NCI-H2196 (cell line): ENCODE results near the gene HECTD1.

Experiments
- DNase-seq: peaks from one replicate; lab custom pipeline; 2025; ENCODE audit not compliant: unreplicated experiment; lab: John Stamatoyannopoulos, UW

The HECTD1 gene

DNA sequence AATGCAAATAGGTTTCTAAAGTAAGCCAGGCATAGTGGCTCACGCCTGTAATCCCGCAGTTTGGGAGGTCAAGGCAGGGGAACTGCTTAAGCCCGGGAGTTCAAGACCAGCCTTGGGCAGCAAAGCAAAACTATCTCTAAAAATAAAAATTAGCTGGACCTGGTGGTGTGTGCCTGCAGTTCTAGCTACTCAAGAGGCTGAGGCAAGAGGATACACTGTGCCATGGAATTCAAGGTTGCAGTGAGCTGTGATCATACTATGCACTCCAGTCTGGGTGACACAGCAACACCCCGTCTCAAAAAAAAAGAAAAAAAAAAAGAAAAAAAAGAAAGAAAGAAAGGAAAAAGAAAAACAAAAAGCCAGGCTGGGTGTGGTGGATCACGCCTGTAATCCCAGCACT is 46.3 kb downstream of the HECTD1 start:
- no peak for DNase-seq

DNA sequence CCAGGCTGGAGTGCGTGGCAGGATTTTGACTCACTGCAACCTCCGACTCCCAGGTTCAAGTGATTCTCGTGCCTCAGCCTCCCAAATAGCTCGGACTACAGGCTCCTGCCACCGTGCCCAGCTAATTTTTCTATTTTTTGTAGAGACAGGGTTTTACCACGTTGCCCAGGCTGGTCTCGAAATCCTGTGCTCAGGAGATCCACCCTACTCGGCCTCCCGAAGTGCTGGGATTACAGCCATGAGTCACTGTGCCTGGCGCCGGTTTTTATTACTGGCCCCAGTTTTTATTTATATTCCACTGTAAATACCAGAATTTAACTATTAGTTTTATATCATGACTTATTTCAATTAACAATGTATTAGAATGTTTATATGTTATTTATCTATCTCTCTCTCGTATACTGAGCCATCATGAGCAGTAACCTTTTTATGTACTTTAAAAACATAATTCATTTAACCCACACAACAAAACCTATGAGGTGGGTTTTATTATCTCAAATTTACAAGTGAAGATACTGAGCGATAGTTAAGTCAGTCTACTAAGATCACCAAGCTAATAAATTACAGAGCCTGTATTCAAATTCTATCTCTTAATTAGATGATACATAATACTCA is 47.8 kb downstream of the HECTD1 start:
- no peak for DNase-seq

DNA sequence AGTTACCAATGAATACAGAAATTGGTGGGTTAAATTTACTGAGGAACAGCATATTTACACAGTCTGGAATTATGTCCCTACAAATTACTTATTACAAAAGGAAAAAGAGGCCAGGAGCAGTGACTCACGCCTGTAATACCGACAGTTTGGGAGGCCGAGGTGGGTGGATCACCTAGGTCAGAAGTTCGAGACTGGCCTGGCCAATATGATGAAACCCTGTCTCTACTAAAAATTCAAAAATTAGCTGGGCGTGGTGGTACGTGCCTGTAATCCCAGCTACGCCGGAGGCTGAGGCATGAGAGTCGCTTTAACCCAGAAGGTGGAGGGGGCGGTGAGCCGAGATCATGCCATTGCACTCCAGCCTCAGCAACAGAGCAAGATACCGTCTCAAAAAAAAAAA is 52.6 kb downstream of the HECTD1 start:
- no peak for DNase-seq

DNA sequence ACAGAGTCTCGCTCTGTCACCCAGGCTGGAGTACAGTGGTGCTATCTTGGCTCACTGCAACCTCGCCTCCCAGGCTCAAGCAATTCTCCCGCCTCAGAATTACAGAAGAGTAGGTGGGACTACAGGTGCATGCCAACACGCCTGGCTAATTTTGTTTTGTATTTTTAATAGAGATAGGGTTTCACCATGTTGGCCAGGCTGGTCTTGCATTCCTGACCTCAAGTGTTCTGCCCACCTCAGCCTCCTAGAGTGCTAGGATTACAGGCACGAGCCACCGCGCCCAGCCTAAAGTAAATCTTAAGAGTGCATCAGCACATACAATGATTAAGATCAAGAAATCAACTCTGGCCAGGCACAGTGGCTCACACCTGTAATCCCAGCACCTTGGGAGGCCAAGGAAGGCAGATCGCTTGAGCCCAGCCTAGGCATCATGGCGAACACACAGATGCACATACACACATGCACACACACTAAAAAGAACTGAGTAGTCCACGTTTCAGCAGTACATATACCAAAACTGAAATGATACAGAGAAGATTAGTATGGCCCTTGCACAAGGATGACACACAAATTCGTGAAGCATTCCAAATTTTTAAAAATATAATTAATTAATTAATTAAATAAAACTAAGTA is 65.0 kb downstream of the HECTD1 start:
- no peak for DNase-seq

DNA sequence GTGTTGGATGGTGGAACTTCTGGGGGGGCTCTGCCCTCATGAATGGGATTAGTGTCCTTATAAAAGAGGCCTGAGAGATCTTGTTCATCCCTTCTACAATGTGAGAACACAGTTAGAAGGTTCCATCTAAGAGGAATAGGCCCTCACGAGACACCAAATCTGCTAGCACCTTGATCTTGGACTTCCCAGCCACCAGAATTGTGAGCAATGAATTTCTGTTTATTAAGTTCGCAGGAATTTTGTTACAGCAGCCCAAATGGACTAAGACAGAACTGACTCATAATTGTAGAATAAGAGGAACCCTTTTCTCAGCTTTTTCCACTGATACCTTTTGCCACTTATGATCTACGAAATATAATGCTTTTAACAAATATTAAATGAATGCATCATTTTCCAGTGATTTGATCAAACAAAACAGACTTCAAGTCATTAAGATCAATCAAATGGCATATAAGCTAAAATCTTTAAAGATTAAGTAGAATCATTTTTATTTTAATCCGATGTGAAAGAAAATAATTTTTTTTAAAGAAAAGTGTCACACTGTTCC is 68.2 kb downstream of the HECTD1 start:
- no peak for DNase-seq

DNA sequence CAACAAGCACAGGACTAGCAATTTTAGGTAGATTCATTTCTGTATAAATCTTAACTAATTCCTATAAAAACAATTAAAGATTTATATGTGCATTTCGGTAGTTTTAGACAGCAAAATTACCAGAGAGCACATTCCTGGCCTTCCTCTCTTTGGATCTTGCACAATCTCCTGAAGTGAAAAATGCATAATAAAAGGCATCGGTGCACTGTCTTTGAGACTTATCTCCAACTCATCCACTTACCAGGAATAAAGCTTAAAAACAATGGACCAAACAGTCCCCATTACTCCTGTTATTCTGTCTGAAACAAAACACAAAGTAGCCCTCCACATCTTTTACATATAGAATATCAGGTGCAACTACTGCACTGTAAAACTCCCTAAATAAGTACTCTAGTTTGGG is 69.3 kb downstream of the HECTD1 start:
- no peak for DNase-seq

DNA sequence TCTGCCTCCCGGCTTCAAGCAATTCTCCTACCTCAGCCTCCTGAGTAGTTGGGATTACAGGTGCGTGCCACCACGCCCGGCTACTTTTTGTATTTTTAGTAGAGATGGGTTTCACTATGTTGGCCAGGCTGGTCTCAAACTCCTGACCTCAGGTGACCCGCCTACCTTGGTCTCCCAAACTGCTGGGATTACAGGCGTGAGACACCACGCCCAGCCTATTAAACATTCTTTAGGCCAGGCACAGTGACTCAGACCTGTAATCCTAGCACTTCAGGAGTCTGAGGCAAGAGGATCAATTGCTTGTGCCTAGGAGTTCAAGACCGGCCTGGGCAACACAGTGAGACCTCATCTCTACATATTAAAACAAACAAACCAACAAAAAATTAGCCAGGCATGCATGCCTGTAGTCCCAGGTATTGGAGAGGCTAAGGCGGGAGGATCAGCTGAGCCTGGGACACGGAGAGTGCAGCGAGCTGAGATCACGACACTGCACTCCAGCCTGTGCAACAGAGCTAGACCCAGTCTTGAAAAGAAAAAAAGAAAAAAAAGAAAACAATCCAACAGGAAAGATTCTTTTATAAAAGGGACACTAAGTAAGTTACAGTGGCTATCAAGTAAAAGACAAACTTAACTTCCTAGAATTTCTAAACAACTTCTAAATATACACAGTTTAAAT is 70.2 kb downstream of the HECTD1 start:
- no peak for DNase-seq

DNA sequence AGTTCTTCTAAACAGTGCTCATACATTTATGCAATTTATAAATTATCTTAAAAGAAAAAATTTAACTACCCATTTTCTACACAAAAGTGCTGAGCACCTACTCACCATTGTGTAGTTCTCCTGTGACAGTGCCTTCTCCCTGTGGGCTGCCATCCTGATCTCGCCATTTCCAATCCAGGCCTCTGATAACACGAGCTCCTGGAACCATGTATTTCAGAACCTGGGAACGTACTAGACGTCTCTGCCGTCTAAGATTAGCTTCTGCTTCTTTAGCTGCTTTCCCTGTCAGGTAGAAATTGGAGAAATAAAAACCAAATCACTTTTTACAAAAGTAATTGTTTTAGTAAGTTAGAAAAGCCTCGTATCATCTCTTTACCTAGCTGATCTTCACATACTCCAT is 74.5 kb downstream of the HECTD1 start:
- no peak for DNase-seq

DNA sequence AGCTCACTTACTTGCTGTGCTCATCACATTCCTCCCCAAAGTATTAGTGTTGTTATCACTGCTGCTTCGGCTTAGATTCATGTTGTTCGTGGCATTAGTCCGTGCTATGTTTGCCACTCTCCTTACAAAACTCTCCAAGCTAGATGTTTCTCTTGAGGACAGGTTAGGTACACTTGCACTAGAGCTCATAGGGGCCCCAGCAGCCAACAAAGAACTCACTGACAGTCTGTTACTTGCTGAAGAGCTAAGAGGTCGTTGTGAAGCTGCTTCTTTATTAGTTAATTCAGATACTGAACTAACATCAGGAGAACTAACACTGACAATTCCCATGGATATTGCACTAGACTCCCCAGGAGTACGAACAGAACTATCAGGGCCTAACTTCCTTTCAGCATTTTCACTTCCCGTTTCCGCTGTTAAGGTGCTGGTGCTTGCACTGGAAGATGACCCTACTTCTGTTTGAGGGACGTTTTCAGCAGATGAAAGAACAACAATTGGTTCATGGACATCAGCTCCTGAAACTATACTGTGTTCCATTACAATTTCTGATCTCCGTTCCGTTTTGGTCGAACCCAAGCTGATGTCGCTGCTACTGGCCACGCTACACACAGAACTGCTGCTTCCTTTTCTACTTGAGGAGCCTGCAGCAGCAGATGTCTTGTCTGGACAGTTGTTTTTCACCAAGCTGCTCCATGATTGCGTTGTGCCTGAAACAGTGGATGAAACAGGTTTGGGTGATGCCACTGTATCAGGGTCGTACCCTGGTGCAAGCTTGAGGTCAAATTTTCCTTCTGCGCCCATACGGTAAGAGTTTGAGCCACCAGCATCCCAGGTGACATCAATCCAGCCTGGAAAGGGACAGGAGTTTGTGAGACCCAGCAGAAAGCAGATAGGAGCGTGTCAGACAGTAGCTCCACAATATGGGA is 78.7 kb downstream of the HECTD1 start:
- no peak for DNase-seq

DNA sequence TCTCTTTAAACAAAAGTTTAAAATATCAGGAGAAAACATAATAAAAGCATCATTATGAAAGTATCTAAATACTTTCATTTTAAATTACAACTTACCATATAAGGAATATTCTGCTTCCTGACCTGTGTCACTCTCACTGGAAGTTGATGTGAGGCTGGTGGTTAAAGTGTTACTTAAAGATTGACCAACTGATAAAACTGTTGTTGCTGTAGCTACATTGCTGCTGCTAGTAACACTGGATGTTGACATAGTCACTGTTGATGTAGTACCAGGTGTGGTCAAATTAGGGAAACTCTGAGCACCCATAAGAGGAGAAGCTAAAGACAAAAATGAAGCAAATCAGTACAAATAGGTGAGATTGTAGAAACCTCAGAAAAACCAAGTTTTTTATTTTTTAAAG is 79.9 kb downstream of the HECTD1 start:
- no peak for DNase-seq

DNA sequence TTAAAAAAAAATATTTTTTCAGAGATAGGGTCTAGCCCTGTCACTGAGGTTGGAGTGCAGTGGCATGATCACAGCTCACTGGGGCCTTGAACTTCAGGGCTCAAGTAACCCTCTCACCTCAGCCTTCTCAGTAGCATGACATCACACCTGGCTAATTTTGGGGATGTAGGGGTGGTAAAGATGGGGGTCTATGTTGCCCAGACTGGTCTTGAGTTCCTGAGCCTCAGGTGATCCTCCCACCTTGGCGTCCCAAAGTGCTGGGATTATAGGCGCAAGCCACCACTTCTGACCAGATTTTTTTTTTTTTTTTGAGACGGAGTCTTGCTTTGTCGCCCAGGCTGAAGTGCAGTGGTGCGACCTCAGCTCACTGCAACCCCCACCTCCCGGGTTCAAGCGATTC is 80.9 kb downstream of the HECTD1 start:
- no peak for DNase-seq

DNA sequence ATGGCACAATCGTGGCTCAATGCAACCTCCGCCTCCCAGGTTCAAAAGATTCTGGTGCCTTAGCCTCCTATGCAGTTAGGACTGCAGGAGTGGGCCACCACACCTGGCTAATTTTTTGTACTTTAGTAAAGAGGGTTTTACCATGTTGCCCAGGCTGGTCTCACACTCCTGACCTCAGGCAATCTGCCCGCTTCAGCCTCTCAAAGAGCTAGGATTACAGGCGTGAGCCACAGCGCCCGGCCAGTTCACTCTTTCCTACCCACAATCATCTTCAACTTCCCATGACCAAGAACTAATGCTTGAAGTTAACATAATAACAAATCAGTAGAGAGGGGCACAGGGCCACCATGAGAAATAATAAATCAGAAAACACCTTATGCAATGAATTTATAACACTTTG is 82.4 kb downstream of the HECTD1 start:
- no peak for DNase-seq

DNA sequence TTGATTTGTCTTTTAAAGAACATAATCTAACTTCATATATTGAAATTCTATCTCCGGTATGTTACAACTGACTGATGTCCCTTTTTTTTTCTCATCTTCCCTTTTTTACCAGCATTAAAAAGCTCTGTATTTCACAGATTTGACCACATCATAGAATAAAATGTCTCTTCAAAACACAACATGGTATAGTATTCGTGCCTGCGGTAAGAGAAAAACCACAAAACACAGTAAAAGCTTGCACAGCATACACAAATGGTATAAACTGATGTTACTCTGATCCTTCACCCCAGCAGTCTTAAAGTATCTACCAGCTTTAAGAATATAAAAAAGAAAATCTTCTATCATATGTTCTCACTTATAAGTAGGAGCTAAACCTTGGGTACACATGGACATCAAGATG is 83.4 kb downstream of the HECTD1 start:
- DNase-seq: no peak

DNA sequence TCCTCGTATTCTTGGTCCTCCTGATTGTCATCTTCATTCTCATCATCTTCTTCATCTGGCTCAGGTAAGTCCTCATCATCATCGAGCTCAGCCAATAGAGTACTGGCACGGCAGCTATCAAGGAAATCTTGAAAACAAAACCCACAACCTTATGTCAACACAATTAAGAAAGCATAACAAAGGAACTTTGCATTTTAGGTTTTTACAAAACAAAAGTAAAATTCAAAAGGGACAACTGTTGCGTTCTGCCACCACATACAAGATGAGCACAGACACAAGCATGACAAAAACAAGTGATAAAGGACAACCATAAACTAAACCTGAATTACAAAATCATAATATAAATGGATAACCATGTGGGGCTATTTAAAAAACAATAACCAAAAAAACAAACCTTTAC is 84.7 kb downstream of the HECTD1 start:
- DNase-seq: no peak

DNA sequence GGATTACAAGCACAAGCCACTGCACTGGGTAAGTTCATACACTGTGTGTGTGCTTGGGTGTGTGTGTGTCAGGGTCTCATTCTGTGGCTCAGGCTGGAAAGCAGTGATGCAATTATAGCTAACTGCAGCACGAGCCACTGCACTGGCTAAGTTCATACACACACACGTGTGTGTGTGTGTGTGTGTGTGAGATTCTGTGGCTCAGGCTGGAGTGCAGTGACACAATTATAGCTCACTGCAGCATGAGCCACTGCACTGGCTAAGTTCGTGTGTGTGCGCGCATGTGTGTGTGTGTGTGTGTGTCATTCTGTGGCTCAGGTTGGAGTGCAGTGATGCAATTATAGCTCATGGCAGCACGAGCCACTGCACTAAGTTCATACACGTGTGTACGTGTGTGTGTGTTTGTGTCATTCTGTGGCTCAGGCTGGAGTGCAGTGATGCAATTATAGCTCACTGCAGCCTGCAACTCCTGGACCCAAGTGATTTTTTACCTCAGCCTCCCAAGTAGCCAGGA is 85.4 kb downstream of the HECTD1 start:
- no peak for DNase-seq

DNA sequence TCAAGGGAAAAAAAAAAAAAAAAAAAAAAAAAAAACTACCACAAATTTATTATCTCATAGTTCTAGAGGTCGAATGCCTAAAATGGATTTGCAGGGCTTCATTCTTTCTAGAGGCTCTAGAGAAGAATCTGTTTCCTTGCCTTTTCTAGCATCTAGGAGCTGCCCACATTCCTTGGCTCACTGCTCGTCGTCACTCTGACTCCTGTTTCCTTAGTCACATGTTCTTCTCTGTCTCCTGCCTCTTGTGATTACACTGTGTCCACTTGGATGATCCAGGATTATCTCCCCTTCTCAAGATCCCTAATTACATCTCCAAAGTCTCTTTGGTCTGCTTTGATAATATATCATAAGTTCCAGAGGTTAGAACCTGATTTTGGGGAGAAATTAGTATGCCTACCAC is 88.7 kb downstream of the HECTD1 start:
- no peak for DNase-seq

DNA sequence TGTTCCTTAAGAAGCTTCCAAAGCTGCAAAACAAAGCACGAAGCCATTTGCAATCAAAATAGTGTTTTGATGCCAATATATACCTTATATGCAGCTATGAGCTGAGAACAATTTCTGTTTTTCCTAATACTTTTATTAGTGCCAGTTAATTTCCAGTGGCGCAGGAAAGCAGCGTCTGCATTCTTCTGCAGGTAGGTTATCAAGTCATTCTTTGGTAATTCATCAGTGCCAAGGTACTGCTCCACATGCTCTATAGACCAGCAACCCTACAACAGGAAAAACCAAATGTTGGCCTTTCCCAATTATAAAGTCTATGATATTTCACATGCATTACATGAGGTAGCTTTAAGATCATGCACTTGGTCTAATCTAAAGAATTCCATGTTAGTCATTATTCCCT is 93.8 kb downstream of the HECTD1 start:
- no peak for DNase-seq

DNA sequence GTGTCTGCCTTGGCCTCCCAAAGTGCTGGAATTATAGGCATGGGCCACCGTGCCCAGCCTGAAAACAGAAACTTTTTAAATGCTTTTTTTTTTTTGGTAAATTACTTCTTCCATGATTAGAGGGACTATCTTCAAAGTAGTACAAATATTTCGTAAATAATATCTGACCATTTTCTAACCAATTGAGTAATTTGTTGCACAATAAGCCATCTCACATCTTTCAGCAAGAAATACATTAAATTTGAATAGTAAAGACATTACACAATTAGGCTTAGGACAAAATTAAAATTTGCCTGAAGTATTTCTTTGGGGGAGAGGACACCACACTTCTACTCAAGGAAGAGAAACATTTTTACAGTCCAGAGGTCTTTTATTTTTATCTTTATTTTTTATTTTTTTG is 96.7 kb downstream of the HECTD1 start:
- DNase-seq: no peak

DNA sequence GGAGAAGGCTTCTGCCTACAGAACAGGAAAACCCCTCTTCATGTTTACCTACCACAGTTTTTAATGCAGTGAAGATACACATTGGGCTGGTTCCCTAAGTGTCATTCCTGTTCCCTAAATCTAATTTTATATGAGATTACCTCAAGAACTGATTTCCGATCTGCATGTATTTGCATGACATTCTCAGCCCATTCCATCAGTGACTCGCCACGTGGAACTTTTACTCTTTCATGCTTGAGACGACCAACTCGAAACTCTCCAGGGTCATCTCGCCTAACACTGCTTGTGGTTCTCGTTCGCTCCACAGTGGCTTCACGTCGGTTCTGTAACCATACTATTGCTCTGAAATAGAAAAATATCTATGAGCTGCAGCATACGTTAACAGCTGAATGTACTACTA is 98.3 kb downstream of the HECTD1 start:
- no peak for DNase-seq

DNA sequence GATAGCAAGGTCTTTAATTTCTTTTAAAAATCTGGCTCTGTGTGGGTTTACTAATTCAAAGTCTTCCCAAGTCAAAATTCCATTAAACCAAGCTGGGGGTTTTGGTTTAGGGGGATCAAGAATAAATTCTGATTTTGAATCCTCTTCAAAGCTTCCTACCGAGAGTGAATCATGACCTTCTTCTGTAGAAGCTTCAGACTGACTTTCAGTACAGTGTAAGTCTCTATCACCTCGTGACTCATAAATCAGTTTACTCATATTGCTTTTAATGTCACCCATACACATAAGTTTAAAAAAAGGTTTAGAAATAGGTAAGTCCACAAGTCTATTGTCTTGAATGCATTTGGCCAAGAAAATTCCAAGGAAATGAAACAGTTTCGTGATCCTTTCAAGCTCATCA is 100.8 kb downstream of the HECTD1 start:
- no peak for DNase-seq

DNA sequence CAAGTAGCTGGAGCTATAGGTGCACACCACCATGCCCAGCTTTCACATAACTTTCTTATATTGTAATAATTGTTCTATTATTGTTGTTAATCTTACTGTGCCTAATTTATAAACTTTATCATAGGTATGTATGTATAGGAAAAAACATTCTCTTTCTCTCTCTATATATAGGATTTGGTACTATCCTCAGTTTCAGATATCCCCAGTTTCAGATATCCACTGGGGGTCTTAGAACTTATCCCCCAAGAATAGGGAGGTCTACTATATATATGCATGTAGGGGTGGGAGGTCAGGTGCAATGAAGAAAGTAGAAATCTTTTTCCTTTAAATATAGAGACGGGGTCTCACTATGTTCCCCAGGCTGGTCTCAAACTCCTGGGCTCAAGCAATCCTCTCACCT is 110.5 kb downstream of the HECTD1 start:
- DNase-seq: no peak
